Upper lobe of left lung (tissue), 4 donors: Measurements from ENCODE around the gene SLC12A8.

Experiments used
- CTCF ChIP-seq, 6 experiments: fragments of 450-650 bp in 4 of 6; fragments of 200-600 bp in 2 of 6; sonication (generic) in 2 of 6; IDR thresholded peaks; one replicate each; pipeline ENCODE4 v1.5.1; 2016 to 2019; ENCODE audit warnings: antibody characterized with exemption in 6 of 6
- EP300 ChIP-seq, 4 donors: sonication (generic); formaldehyde crosslinking; IDR thresholded peaks; one replicate each; pipeline ENCODE4 v1.5.1; 2017; ENCODE audit warnings: antibody characterized with exemption in 4 of 4, control low read depth in 2 of 4
- POLR2AphosphoS5 ChIP-seq, 2 donors: sonication (generic); formaldehyde crosslinking; IDR thresholded peaks; one replicate each; pipeline ENCODE4 v1.5.1; 2017; ENCODE audit warnings: antibody characterized with exemption in 2 of 2

- no peak for TF ChIP-seq CTCF (IDR thresholded peaks at IDR 0.05)
- peak in 1 of 4 donors; percentile 68 for TF ChIP-seq EP300 (IDR thresholded peaks at IDR 0.05)
- TF ChIP-seq POLR2AphosphoS5 (IDR thresholded peaks at IDR 0.05), result peak in 1 of 2 donors; percentile 56
Observed at GRCh38 chr3:125148836-125149235, 63.7 kb downstream of the SLC12A8 start.
